ENCODE data around the gene SLC43A2.

- TF ChIP-seq, protein P1, sequence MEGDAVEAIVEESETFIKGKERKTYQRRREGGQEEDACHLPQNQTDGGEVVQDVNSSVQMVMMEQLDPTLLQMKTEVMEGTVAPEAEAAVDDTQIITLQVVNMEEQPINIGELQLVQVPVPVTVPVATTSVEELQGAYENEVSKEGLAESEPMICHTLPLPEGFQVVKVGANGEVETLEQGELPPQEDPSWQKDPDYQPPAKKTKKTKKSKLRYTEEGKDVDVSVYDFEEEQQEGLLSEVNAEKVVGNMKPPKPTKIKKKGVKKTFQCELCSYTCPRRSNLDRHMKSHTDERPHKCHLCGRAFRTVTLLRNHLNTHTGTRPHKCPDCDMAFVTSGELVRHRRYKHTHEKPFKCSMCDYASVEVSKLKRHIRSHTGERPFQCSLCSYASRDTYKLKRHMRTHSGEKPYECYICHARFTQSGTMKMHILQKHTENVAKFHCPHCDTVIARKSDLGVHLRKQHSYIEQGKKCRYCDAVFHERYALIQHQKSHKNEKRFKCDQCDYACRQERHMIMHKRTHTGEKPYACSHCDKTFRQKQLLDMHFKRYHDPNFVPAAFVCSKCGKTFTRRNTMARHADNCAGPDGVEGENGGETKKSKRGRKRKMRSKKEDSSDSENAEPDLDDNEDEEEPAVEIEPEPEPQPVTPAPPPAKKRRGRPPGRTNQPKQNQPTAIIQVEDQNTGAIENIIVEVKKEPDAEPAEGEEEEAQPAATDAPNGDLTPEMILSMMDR (IDR thresholded peaks at IDR 0.05; ENCODE audit: low read depth, low read length, missing input control), result no peak
- TF ChIP-seq JUND (IDR thresholded peaks at IDR 0.05) (no peak), GABPA (IDR thresholded peaks at IDR 0.05 in 1 of 2, conservative IDR thresholded peaks at IDR 0.05 in 1 of 2) (no peak)
- TF ChIP-seq, protein P2, sequence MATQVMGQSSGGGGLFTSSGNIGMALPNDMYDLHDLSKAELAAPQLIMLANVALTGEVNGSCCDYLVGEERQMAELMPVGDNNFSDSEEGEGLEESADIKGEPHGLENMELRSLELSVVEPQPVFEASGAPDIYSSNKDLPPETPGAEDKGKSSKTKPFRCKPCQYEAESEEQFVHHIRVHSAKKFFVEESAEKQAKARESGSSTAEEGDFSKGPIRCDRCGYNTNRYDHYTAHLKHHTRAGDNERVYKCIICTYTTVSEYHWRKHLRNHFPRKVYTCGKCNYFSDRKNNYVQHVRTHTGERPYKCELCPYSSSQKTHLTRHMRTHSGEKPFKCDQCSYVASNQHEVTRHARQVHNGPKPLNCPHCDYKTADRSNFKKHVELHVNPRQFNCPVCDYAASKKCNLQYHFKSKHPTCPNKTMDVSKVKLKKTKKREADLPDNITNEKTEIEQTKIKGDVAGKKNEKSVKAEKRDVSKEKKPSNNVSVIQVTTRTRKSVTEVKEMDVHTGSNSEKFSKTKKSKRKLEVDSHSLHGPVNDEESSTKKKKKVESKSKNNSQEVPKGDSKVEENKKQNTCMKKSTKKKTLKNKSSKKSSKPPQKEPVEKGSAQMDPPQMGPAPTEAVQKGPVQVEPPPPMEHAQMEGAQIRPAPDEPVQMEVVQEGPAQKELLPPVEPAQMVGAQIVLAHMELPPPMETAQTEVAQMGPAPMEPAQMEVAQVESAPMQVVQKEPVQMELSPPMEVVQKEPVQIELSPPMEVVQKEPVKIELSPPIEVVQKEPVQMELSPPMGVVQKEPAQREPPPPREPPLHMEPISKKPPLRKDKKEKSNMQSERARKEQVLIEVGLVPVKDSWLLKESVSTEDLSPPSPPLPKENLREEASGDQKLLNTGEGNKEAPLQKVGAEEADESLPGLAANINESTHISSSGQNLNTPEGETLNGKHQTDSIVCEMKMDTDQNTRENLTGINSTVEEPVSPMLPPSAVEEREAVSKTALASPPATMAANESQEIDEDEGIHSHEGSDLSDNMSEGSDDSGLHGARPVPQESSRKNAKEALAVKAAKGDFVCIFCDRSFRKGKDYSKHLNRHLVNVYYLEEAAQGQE (IDR thresholded peaks at IDR 0.05), result no peak
Measured at GRCh38 chr17:1644493-1645206, 16.0 kb upstream of the SLC43A2 start.

Measured in liver (tissue), 3 donors.